Caki2 (cell line): Measurements from ENCODE around the gene FIGNL2. TPM values are rescaled to one million over a fixed set of nuclear protein-coding genes. Genes with fewer than 3 reads are reported as not detected.

ENCODE experiments used
- DNase-seq: peaks from one replicate; pipeline ENCODE4 v3.0.0-alpha.2; 2015; ENCODE audit warnings: low read depth
- in situ Hi-C: cut with HindIII; loops from 2 replicates; pipeline ENCODE4 v1.10.0; 2016; ENCODE audit warnings: low sequenced_read_pairs, low pct_unique_long_range_greater_than_20kb, mixed read lengths
- total RNA-seq: library from RNA; depleted of rRNA; stranded (reverse); fragments of >200 nt; shearing (Covaris generic); gene quantifications from 2 replicates; pipeline ENCODE4 v1.2.3, GENCODE V29; 2014; ENCODE audit warnings: low replicate concordance

FIGNL2 gene
- total RNA-seq, 1 experiment from 2014 or later: 0.84 TPM

- in situ Hi-C loops: no loop called here
- DNase-seq: no peak
Measured at GRCh38 chr12:51883295-51883694, 34.8 kb upstream of the FIGNL2 start.

GRCh38 chr12:51879102-51879501 is 30.6 kb upstream of the FIGNL2 start:
- in situ Hi-C loops: no loop called here
- DNase-seq: no peak

GRCh38 chr12:51874486-51874885 is 26.0 kb upstream of the FIGNL2 start:
- in situ Hi-C loops: no loop called here
- DNase-seq: no peak

- DNase-seq: no peak
- in situ Hi-C loops: no loop called here
Measured at GRCh38 chr12:51874000-51874399, 25.5 kb upstream of the FIGNL2 start.

GRCh38 chr12:51873251-51873994 is 24.9 kb upstream of the FIGNL2 start:
- DNase-seq: no peak
- in situ Hi-C loops: no loop called here

- in situ Hi-C loops: no loop called here
- DNase-seq: no peak
Measured at GRCh38 chr12:51872689-51872981, 24.1 kb upstream of the FIGNL2 start.

GRCh38 chr12:51871918-51872688 is 23.6 kb upstream of the FIGNL2 start:
- in situ Hi-C loops: no loop called here
- DNase-seq: no peak

GRCh38 chr12:51871126-51871525 is 22.6 kb upstream of the FIGNL2 start:
- in situ Hi-C loops: no loop called here
- no peak for DNase-seq

GRCh38 chr12:51870504-51870903 is 22.0 kb upstream of the FIGNL2 start:
- in situ Hi-C loops: no loop called here
- no peak for DNase-seq

GRCh38 chr12:51869931-51870330 is 21.4 kb upstream of the FIGNL2 start:
- in situ Hi-C loops: no loop called here
- DNase-seq: no peak

- in situ Hi-C loops: no loop called here
- DNase-seq: no peak
Measured at GRCh38 chr12:51869496-51869865, 21.0 kb upstream of the FIGNL2 start.

- no peak for DNase-seq
- in situ Hi-C loops: no loop called here
Measured at GRCh38 chr12:51868821-51869495, 20.4 kb upstream of the FIGNL2 start.

- no peak for DNase-seq
- in situ Hi-C loops: no loop called here
Measured at GRCh38 chr12:51867796-51868428, 19.4 kb upstream of the FIGNL2 start.

GRCh38 chr12:51867371-51867770 is 18.9 kb upstream of the FIGNL2 start:
- in situ Hi-C loops: no loop called here
- DNase-seq: no peak

GRCh38 chr12:51866762-51867161 is 18.2 kb upstream of the FIGNL2 start:
- in situ Hi-C loops: no loop called here
- no peak for DNase-seq

GRCh38 chr12:51866324-51866723 is 17.8 kb upstream of the FIGNL2 start:
- in situ Hi-C loops: no loop called here
- no peak for DNase-seq

- in situ Hi-C loops: no loop called here
- no peak for DNase-seq
Measured at GRCh38 chr12:51865757-51866270, 17.3 kb upstream of the FIGNL2 start.

GRCh38 chr12:51864833-51865670 is 16.5 kb upstream of the FIGNL2 start:
- no peak for DNase-seq
- in situ Hi-C loops: no loop called here
